ENCODE results near the gene ZNF414.

GRCh38 chr19:8482696-8483095 lies 31.3 kb downstream of the ZNF414 start:
- TF ChIP-seq, protein P1, sequence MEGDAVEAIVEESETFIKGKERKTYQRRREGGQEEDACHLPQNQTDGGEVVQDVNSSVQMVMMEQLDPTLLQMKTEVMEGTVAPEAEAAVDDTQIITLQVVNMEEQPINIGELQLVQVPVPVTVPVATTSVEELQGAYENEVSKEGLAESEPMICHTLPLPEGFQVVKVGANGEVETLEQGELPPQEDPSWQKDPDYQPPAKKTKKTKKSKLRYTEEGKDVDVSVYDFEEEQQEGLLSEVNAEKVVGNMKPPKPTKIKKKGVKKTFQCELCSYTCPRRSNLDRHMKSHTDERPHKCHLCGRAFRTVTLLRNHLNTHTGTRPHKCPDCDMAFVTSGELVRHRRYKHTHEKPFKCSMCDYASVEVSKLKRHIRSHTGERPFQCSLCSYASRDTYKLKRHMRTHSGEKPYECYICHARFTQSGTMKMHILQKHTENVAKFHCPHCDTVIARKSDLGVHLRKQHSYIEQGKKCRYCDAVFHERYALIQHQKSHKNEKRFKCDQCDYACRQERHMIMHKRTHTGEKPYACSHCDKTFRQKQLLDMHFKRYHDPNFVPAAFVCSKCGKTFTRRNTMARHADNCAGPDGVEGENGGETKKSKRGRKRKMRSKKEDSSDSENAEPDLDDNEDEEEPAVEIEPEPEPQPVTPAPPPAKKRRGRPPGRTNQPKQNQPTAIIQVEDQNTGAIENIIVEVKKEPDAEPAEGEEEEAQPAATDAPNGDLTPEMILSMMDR (IDR thresholded peaks at IDR 0.05; ENCODE audit: poor library complexity): no peak
- TF ChIP-seq EZH2 (IDR thresholded peaks at IDR 0.05; ENCODE audit: borderline replicate concordance) (no peak), EZH2phosphoT487 (IDR thresholded peaks at IDR 0.05; ENCODE audit: low read depth, severe bottlenecking, unreplicated experiment) (no peak)

All from hepatocyte (in vitro differentiated cells).